Sigmoid colon (tissue), 3 donors: ENCODE results near the gene KIF26B.

Experiments
- POLR2A ChIP-seq, 2 donors: fragments of 450-650 bp; IDR thresholded peaks; one replicate each; pipeline ENCODE4 v1.6.1; 2016; ENCODE audit warnings: antibody characterized with exemption in 2 of 2, mild to moderate bottlenecking in 2 of 2, moderate library complexity in 2 of 2
- TF ChIP-seq, protein P1 (sequence below), 4 experiments: fragments of 450-650 bp in 3 of 4; fragments of 200-600 bp in 1 of 4; IDR thresholded peaks; one replicate each; pipeline ENCODE4 v1.5.1; 2016 to 2019; ENCODE audit warnings: antibody characterized with exemption in 4 of 4, mild to moderate bottlenecking in 3 of 4, moderate library complexity in 2 of 4

DNA sequence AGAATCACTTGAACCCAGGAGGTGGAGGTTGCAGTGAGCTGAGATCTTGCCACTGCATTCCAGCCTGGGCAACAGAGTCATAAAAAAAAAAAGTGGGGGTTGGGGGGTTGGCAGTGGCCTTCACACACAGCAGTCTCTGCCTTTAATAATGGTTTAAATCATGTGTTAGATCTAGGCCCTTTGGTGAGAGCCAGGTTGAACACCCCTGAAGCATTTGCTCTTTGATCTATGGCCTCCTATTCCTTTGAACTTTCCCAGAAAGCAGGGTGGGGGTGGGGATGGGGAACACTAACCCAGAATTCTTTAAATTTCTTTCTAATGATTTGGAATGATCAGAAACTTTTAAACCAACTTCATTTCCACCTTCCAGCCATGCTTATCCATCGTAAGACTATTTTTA is 313.0 kb downstream of the KIF26B start:
- TF ChIP-seq, protein P1, sequence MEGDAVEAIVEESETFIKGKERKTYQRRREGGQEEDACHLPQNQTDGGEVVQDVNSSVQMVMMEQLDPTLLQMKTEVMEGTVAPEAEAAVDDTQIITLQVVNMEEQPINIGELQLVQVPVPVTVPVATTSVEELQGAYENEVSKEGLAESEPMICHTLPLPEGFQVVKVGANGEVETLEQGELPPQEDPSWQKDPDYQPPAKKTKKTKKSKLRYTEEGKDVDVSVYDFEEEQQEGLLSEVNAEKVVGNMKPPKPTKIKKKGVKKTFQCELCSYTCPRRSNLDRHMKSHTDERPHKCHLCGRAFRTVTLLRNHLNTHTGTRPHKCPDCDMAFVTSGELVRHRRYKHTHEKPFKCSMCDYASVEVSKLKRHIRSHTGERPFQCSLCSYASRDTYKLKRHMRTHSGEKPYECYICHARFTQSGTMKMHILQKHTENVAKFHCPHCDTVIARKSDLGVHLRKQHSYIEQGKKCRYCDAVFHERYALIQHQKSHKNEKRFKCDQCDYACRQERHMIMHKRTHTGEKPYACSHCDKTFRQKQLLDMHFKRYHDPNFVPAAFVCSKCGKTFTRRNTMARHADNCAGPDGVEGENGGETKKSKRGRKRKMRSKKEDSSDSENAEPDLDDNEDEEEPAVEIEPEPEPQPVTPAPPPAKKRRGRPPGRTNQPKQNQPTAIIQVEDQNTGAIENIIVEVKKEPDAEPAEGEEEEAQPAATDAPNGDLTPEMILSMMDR (IDR thresholded peaks at IDR 0.05): no peak
- TF ChIP-seq POLR2A (IDR thresholded peaks at IDR 0.05): no peak
